GM18858 (cell line): ENCODE measurements around the gene NRXN3.

Source experiments
- ATAC-seq: cut with Tn5 transposase; IDR thresholded peaks from one replicate; pipeline ENCODE4 v1.9.1; 2021; ENCODE audit not compliant: unreplicated experiment

Gene NRXN3

GRCh38 chr14:79373451-79373850 lies 1203.3 kb downstream of the NRXN3 start:
- no peak for ATAC-seq

- no peak for ATAC-seq
Measured at GRCh38 chr14:79375356-79375755, 1205.2 kb downstream of the NRXN3 start.

- ATAC-seq, result no peak
Measured at GRCh38 chr14:79376557-79376956, 1206.4 kb downstream of the NRXN3 start.

GRCh38 chr14:79378020-79378419 lies 1207.8 kb downstream of the NRXN3 start:
- ATAC-seq, result no peak

- ATAC-seq, result no peak
Measured at GRCh38 chr14:79379266-79379665, 1209.1 kb downstream of the NRXN3 start.

- ATAC-seq, result no peak
Measured at GRCh38 chr14:79383031-79383430, 1212.9 kb downstream of the NRXN3 start.

- no peak for ATAC-seq
Measured at GRCh38 chr14:79383475-79383874, 1213.3 kb downstream of the NRXN3 start.

- ATAC-seq, result no peak
Measured at GRCh38 chr14:79395061-79395460, 1224.9 kb downstream of the NRXN3 start.

GRCh38 chr14:79404874-79405511 lies 1234.8 kb downstream of the NRXN3 start:
- ATAC-seq, result no peak

GRCh38 chr14:79405512-79405910 lies 1235.3 kb downstream of the NRXN3 start:
- ATAC-seq, result no peak

- no peak for ATAC-seq
Measured at GRCh38 chr14:79407572-79407971, 1237.4 kb downstream of the NRXN3 start.

- ATAC-seq, result no peak
Measured at GRCh38 chr14:79408696-79409095, 1238.5 kb downstream of the NRXN3 start.

GRCh38 chr14:79411403-79412174 lies 1241.4 kb downstream of the NRXN3 start:
- ATAC-seq, result no peak

- no peak for ATAC-seq
Measured at GRCh38 chr14:79412822-79413221, 1242.6 kb downstream of the NRXN3 start.

- ATAC-seq, result no peak
Measured at GRCh38 chr14:79413734-79414428, 1243.7 kb downstream of the NRXN3 start.

GRCh38 chr14:79415726-79416125 lies 1245.6 kb downstream of the NRXN3 start:
- no peak for ATAC-seq

GRCh38 chr14:79417961-79418360 lies 1247.8 kb downstream of the NRXN3 start:
- ATAC-seq, result no peak

GRCh38 chr14:79418649-79419415 lies 1248.7 kb downstream of the NRXN3 start:
- ATAC-seq, result no peak

- no peak for ATAC-seq
Measured at GRCh38 chr14:79419571-79420327, 1249.6 kb downstream of the NRXN3 start.

GRCh38 chr14:79420725-79421124 lies 1250.6 kb downstream of the NRXN3 start:
- ATAC-seq, result no peak

- no peak for ATAC-seq
Measured at GRCh38 chr14:79421811-79422210, 1251.6 kb downstream of the NRXN3 start.
